ENCODE data around the gene CREB3L2. TPM values are rescaled to one million over a fixed set of nuclear protein-coding genes. Genes with fewer than 3 reads are reported as not detected.

The CREB3L2 gene
- total and polyA plus RNA-seq, 10 of the 15 experiments (the other 5 are each of a cell fraction or from before 2014, with no cell fraction given) = 6.4 to 67.1 (median 26.2) TPM

- in situ Hi-C loops (cut with MboI) = no loop called here
- H3K79me2 ChIP-seq (ENCODE audit: control insufficient read depth, insufficient read depth, low read length) = no peaks in the 10 kb centered on the region
- no TSS peak for BruUV-seq (replicated peaks)
- intact Hi-C loops (cut with micrococcal nuclease; ENCODE audit: unreplicated experiment) = no loop called here
- CTCF ChIA-PET = interaction anchor here (0.6 to 11.5 kb wide), 11 partner anchors 10 to 236 kb away, joined by 3 to 137 read pairs (median 4); partner anchors contain the start of gene DGKI
- H3K4me2 ChIP-seq (ENCODE audit: control insufficient read depth, insufficient read depth) = no peak overlapping the region
- peaks cover 6% of the 10 kb centered on the region; the same call in 2 of the 3 replicates for H3K9me3 ChIP-seq (replicated peaks; ENCODE audit: control insufficient read depth, insufficient read depth, low read length)
- H3K9ac ChIP-seq (ENCODE audit: control insufficient read depth, insufficient read depth, low read length) = no peak overlapping the region
- 85% methylated on average over 4 of the region's 4 CpGs for WGBS (ENCODE audit: insufficient coverage, insufficient replicate concordance, low lambda C conversion rate, missing lambda C conversion rate)
- ATAC-seq = no peak
- no peak for FAIRE-seq
- TF ChIP-seq ETV6 (conservative IDR thresholded peaks at IDR 0.05 in 1 of 2, IDR thresholded peaks at IDR 0.05 in 1 of 2; ENCODE audit: borderline replicate concordance in 1 of 2, low read depth in 1 of 2) = no peak
- TF ChIP-seq IKZF2 (IDR thresholded peaks at IDR 0.05) = no peak
- TF ChIP-seq SUPT20H (IDR thresholded peaks at IDR 0.05; ENCODE audit: borderline replicate concordance, control insufficient read depth, low read depth, low read length) = no peak
- TF ChIP-seq STAT3 (IDR thresholded peaks at IDR 0.05; ENCODE audit: low read depth, low read length) = no peak
- H3K27me3 ChIP-seq (replicated peaks in 1 of 2; ENCODE audit: control insufficient read depth in 2 of 2, insufficient read depth in 2 of 2, low read length in 1 of 2) = no peaks in the 10 kb centered on the region
- RAD21 ChIA-PET (ENCODE audit: unreplicated experiment) = interaction anchor here (0.9 to 7.3 kb wide), 4 partner anchors 12 to 234 kb away, joined by 3 to 61 read pairs (median 19); no protein-coding TSS in a partner anchor
- SMC1A ChIA-PET (ENCODE audit: uncharacterized antibody, unreplicated experiment) = interaction anchor here (0.9 to 2.0 kb wide), 12 partner anchors 13 to 235 kb away, joined by 3 to 15 read pairs (median 5); no protein-coding TSS in a partner anchor
- no peak overlapping the region for H3K4me3 ChIP-seq
- H3K36me3 ChIP-seq (ENCODE audit: control insufficient read depth in 2 of 2, insufficient read depth in 2 of 2, low read length in 1 of 2) = peaks cover 5 to 53% of the 10 kb centered on the region in 2 experiments
- no peaks in the 10 kb centered on the region for H4K20me1 ChIP-seq (ENCODE audit: control insufficient read depth, insufficient read depth)
- peaks cover 32% of the 10 kb centered on the region for H3K4me1 ChIP-seq (ENCODE audit: control insufficient read depth, insufficient read depth, low read length)
- no peak overlapping the region for H3K27ac ChIP-seq (ENCODE audit: control insufficient read depth, insufficient read depth)
- H2AFZ ChIP-seq (ENCODE audit: control insufficient read depth, low read depth, low read length) = no peak overlapping the region
- DNase-seq (ENCODE audit: low read depth, low spot score) = no peak
- POLR2A ChIA-PET = interaction anchor here (0.6 to 1.3 kb wide), 3 partner anchors 51 to 223 kb away, joined by 3 read pairs; no protein-coding TSS in a partner anchor
Observed at GRCh38 chr7:137891016-137891655, 110.8 kb downstream of the CREB3L2 start.

GRCh38 chr7:137890449-137890921 is 111.4 kb downstream of the CREB3L2 start:
- intact Hi-C loops (cut with micrococcal nuclease; ENCODE audit: unreplicated experiment) = no loop called here
- Histone ChIP-seq H3K4me3 (no peak overlapping the region), H4K20me1 (ENCODE audit: control insufficient read depth, insufficient read depth) (no peaks in the 10 kb centered on the region), H3K79me2 (ENCODE audit: control insufficient read depth, insufficient read depth, low read length) (no peaks in the 10 kb centered on the region), H3K4me2 (ENCODE audit: control insufficient read depth, insufficient read depth) (no peak overlapping the region), H3K4me1 (ENCODE audit: control insufficient read depth, insufficient read depth, low read length) (peaks cover 26% of the 10 kb centered on the region), H3K9me3 (replicated peaks; ENCODE audit: control insufficient read depth, insufficient read depth, low read length) (peaks cover 6% of the 10 kb centered on the region; the same call in 2 of the 3 replicates), H3K9ac (ENCODE audit: control insufficient read depth, insufficient read depth, low read length) (no peak overlapping the region), H3K27me3 (replicated peaks in 1 of 2; ENCODE audit: control insufficient read depth in 2 of 2, insufficient read depth in 2 of 2, low read length in 1 of 2) (no peaks in the 10 kb centered on the region), H3K36me3 (ENCODE audit: control insufficient read depth in 2 of 2, insufficient read depth in 2 of 2, low read length in 1 of 2) (peaks cover 7 to 58% of the 10 kb centered on the region in 2 experiments), H3K27ac (ENCODE audit: control insufficient read depth, insufficient read depth) (no peak overlapping the region), H2AFZ (ENCODE audit: control insufficient read depth, low read depth, low read length) (no peak overlapping the region)
- ChIA-PET POLR2A (interaction anchor here (0.8 to 1.3 kb wide), 4 partner anchors 15 to 230 kb away, joined by 3 read pairs; no protein-coding TSS in a partner anchor), CTCF (interaction anchor here (0.6 to 11.5 kb wide), 9 partner anchors 11 to 235 kb away, joined by 3 to 137 read pairs (median 4); partner anchors contain the start of gene DGKI), SMC1A (ENCODE audit: uncharacterized antibody, unreplicated experiment) (interaction anchor here (0.9 to 2.0 kb wide), 12 partner anchors 12 to 234 kb away, joined by 3 to 15 read pairs (median 5); no protein-coding TSS in a partner anchor), RAD21 (ENCODE audit: unreplicated experiment) (interaction anchor here (0.8 to 7.3 kb wide), 7 partner anchors 12 to 234 kb away, joined by 3 to 61 read pairs (median 3); no protein-coding TSS in a partner anchor)
- no TSS peak for BruUV-seq (replicated peaks)
- WGBS (ENCODE audit: insufficient coverage, insufficient replicate concordance, low lambda C conversion rate, missing lambda C conversion rate) = 75% methylated on average over 3 of the region's 3 CpGs
- in situ Hi-C loops (cut with MboI) = no loop called here
- ATAC-seq (peak; percentile 4), DNase-seq (ENCODE audit: low read depth, low spot score) (no peak), FAIRE-seq (no peak)
- no peak for TF ChIP-seq ZNF592 (IDR thresholded peaks at IDR 0.05)
- TF ChIP-seq PAX8 (IDR thresholded peaks at IDR 0.05) = no peak
- TF ChIP-seq CREM (IDR thresholded peaks at IDR 0.05; ENCODE audit: low read depth) = peak; percentile 87
- no peak for TF ChIP-seq RBBP5 (conservative IDR thresholded peaks at IDR 0.05)

Data from GM12878 (cell line).